Kidney epithelial cell (primary cell): Measurements from ENCODE around the gene TMEM145. TPM values are rescaled to one million over a fixed set of nuclear protein-coding genes. Genes with fewer than 3 reads are reported as not detected.

Experiments
- total RNA-seq: library from RNA; depleted of rRNA; stranded (reverse); fragments of >200 nt; gene quantifications from 2 replicates; pipeline ENCODE4 v1.2.3, GENCODE V29; 2015

TMEM145 gene
- total RNA-seq, 1 donor from 2014 or later: 0.54 TPM

Other genes with a start within 250 kb of the TMEM145 start
- gene GRIK5, start 243.1 kb upstream of the TMEM145 start, total RNA-seq: 14.2 and 20.2 TPM in 2 replicates
- gene ZNF574, start 237.1 kb upstream of the TMEM145 start, total RNA-seq: 17.3 and 27.0 TPM in 2 replicates
- 1.4 and 2.3 TPM in 2 replicates for gene POU2F2, start 180.9 kb upstream of the TMEM145 start, total RNA-seq
- gene DEDD2, start 95.6 kb upstream of the TMEM145 start, total RNA-seq: 42.9 and 47.3 TPM in 2 replicates
- 6.1 and 7.3 TPM in 2 replicates for gene ZNF526, start 93.0 kb upstream of the TMEM145 start, total RNA-seq
- 27.3 and 36.1 TPM in 2 replicates for gene GSK3A, start 70.7 kb upstream of the TMEM145 start, total RNA-seq
- 31.6 and 48.8 TPM in 2 replicates for gene ERF, start 58.2 kb upstream of the TMEM145 start, total RNA-seq
- 39.4 and 41.7 TPM in 2 replicates for gene CIC, start 44.1 kb upstream of the TMEM145 start, total RNA-seq
- gene PRR19, start 11.2 kb upstream of the TMEM145 start, total RNA-seq: 0.55 and 0.92 TPM in 2 replicates
- 106 and 113 TPM in 2 replicates for gene PAFAH1B3, start 10.7 kb upstream of the TMEM145 start, total RNA-seq
- 45.0 and 49.2 TPM in 2 replicates for gene MEGF8, start 12.3 kb downstream of the TMEM145 start, total RNA-seq
- gene CNFN, start 77.0 kb downstream of the TMEM145 start, total RNA-seq: not detected in 2 replicates
- gene LIPE, start 114.1 kb downstream of the TMEM145 start, total RNA-seq: 3.7 and 7.5 TPM in 2 replicates
- not detected in 2 replicates for gene CXCL17, start 129.6 kb downstream of the TMEM145 start, total RNA-seq
- 2.1 and 3.6 TPM in 2 replicates for gene CEACAM1, start 215.2 kb downstream of the TMEM145 start, total RNA-seq